ENCODE measurements around the gene ZSWIM5.
"Not testable (repeated sequence)": the region's sequence is repeated elsewhere in the genome, so short reads cannot be mapped to it uniquely, and the experiment has no call there.

The ZSWIM5 gene

GRCh38 chr1:45004281-45004920, 202.0 kb downstream of the ZSWIM5 start:
- no peak for DNase-seq (ENCODE audit: low read depth in 3 of 3)

DNA sequence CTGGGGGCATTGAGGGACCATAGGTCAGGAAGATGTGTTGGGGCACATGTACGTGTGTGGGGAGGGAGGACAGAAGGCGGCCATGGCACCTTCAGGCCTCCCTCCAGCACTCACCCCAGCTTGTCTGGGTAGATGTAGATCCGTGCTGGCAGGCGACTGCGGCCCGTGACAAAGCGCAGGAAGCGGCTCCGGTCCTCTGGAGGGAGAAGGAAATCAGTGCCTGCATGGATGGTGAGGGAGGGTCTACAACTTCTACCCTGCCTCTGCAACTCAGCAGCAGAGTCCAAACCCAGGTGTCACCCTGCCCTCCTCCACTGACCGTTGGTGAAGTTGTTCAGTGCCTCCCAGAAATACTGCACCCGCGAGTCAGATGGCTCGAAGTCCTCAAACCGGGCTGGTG, 202.7 kb downstream of the ZSWIM5 start:
- DNase-seq (ENCODE audit: low read depth in 3 of 3): no peak

DNA sequence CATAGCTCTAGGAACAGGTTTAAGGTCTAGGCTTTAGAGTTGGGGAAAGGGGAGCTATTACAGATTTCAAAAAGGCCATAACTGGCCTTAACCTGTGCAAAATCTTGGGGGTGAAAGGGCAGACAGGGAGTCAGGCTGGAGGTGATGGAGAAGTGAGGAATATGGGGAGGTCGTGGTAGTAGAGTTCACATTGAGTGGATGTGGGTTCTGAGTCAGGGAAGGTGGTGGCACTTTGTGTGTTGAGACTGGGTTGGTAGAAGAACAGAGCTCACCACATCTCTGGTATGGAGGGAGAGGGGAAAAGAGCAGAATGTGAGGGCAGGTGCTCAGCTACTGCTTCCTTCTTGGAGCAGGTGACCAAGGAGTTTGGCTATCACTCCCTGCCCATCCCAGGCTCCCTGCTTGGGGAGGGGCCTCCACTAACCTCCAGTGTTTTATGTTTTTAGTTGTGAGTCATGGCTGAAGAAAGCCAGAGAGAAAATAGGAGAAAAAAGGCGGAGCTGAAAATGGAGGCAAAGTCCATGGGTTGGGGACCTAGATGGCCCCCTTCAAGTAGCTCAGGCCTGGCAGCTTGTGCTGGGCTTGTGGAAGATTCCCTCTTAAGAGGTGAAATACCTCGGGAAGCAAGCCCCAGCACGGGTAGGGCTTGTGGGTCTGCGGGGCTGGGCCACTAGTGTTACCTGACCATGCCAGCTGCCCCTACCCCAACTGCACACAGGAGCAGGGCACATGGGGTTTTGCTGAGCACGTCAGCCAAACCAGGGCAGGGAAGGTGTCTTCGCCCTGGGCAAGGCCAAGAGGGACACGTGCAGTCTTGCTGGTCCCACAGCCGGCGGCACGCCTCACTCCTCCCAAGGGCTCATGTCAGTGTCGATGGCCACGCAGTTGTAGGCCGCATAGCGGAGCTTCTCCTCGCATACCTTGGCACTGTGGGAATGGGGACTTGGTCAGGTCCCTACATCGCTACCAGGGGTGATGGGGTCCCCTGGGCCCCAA, 203.5 kb downstream of the ZSWIM5 start:
- DNase-seq (ENCODE audit: low read depth in 3 of 3): no peak

- not testable (repeated sequence) for DNase-seq (ENCODE audit: low read depth in 3 of 3)
These were observed 204.8 kb downstream of the ZSWIM5 start for GRCh38 chr1:45001576-45001975.

- no peak for DNase-seq (ENCODE audit: low read depth in 3 of 3)
These were observed 205.4 kb downstream of the ZSWIM5 start for GRCh38 chr1:45001011-45001481.

- DNase-seq (ENCODE audit: low read depth in 3 of 3): no peak
These were observed 207.2 kb downstream of the ZSWIM5 start for GRCh38 chr1:44999232-44999631.

DNA sequence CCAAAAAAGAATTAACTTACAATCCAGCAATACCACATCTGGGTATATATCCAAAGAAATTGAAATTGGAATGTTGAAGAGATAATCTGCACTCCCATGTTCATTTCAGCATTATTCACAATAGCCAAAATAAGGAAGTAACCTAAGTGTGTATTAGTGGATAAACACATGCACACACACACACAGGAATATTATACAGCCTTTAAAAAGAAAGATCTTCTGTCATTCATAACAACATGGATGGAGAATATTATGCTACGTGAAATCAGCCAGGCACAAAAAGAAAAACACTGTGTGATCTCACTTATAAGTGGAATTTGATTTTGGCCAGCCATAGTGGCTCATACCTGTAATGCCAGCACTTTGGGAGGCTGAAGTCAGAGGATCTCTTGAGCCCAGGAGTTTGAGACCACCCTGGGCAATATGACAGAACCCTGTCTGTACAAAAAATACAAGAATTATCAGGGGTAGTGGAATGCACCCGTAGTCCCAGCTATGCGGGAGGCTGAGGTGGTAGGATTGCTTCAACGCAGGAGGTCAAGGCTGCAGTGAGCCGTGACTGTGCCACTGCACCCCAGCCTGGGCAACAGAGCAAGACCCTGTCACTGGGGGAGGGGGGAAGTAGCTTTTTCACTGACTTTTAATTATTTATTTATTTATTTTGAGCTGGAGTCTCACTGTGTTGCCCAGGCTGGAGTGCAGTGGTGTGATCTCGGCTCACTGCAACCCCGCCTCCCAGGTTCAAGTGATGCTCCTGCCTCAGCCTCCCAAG, 210.8 kb downstream of the ZSWIM5 start:
- no peak for DNase-seq (ENCODE audit: low read depth in 3 of 3)

- no peak for DNase-seq (ENCODE audit: low read depth in 3 of 3)
These were observed 212.0 kb downstream of the ZSWIM5 start for GRCh38 chr1:44994309-44994898.

GRCh38 chr1:44988531-44989156, 217.8 kb downstream of the ZSWIM5 start:
- DNase-seq (ENCODE audit: low read depth in 3 of 3): no peak

GRCh38 chr1:44985747-44986359, 220.6 kb downstream of the ZSWIM5 start:
- no peak for DNase-seq (ENCODE audit: low read depth in 3 of 3)

- not testable (repeated sequence) for DNase-seq (ENCODE audit: low read depth in 3 of 3)
These were observed 229.0 kb downstream of the ZSWIM5 start for GRCh38 chr1:44977372-44977771.

DNA sequence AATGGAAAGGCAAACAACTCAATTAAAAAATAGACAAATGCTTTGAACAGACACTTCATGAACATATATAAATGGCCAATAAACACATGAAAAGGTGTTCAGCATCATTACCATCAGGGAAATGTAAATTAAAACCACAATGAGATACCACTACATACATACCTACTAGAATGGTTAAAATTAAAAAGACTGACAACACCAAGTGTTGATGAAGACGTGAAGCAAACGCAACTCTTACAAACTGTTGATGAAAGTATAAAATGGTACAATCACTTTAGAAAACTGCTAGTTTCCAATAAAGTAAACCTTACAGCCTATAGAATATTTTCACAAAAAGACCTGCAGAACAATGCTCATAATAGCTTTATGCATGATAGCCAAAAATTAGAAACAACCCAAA, 230.2 kb downstream of the ZSWIM5 start:
- no peak for DNase-seq (ENCODE audit: low read depth in 3 of 3)

DNA sequence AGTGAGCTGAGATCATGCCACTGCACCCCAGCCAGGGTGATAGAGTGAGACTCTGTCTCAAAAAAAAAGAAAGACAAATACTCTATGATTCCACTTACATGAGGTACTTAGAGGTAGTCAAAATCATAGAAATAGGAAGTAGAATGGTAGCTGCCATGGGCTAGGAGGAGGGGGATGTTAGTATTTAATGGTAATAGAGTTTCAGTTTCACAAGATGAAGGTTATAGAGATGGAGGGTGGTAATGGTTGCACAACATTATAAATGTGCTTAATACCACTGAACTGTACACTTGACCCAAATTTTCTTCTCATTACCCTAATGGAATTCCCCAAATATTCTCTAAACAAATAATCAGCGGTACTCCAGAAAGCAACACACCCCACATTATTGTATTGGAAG, 232.8 kb downstream of the ZSWIM5 start:
- DNase-seq (ENCODE audit: low read depth in 3 of 3): no peak

- DNase-seq (ENCODE audit: low read depth in 3 of 3): no peak
These were observed 236.1 kb downstream of the ZSWIM5 start for GRCh38 chr1:44970317-44970716.
